Keratinocyte (primary cell): ENCODE results near the gene CDH13. TPM values are rescaled to one million over a fixed set of nuclear protein-coding genes. Genes with fewer than 3 reads are reported as not detected.

ENCODE experiments used
- DNase-seq: peaks from one replicate; pipeline ENCODE4 v3.0.0-alpha.2; 2011; ENCODE audit warnings: low read depth, missing footprints, low spot score
- FAIRE-seq: peaks from 2 replicates; lab custom pipeline; 2011; peaks lifted over from hg19 to GRCh38; lab: Jason Lieb, UNC
- H2AFZ ChIP-seq: 2 replicates; pipeline ENCODE4 v1.6.0; 2012; ENCODE audit warnings: low read length, control low read depth, inconsistent platforms; ENCODE audit not compliant: control insufficient read depth
- H3K27ac ChIP-seq: 2 replicates; pipeline ENCODE4 v1.5.1; 2011; ENCODE audit warnings: low read length; ENCODE audit not compliant: control insufficient read depth, insufficient read depth
- H3K27me3 ChIP-seq: 3 replicates; pipeline ENCODE4 v1.6.0; 2011; ENCODE audit warnings: low read length; ENCODE audit not compliant: control insufficient read depth, insufficient read depth; ENCODE audit errors: extremely low read depth
- H3K36me3 ChIP-seq, 2 experiments: 2 replicates in 1 of 2; 3 replicates in 1 of 2; pipeline ENCODE4 v1.5.1; 2011; ENCODE audit warnings: low read length in 2 of 2, mild to moderate bottlenecking in 1 of 2; ENCODE audit not compliant: control insufficient read depth in 2 of 2, insufficient read depth in 2 of 2; ENCODE audit errors: extremely low read depth in 1 of 2
- H3K4me1 ChIP-seq: 3 replicates; pipeline ENCODE4 v1.5.1; 2011; ENCODE audit warnings: low read length; ENCODE audit not compliant: control insufficient read depth, insufficient read depth; ENCODE audit errors: extremely low read depth
- H3K4me2 ChIP-seq: 3 replicates; pipeline ENCODE4 v1.6.0; 2011; ENCODE audit warnings: low read depth, low read length; ENCODE audit not compliant: control insufficient read depth, insufficient read depth; ENCODE audit errors: extremely low read depth
- H3K4me3 ChIP-seq, 3 experiments: fragments of 200-600 bp in 1 of 3; sonication (generic) in 1 of 3; 2 replicates in 2 of 3; 3 replicates in 1 of 3; pipeline ENCODE4 v1.5.1; 2011 to 2016; ENCODE audit warnings: low read length in 3 of 3, mild to moderate bottlenecking in 3 of 3, control low read depth in 2 of 3, inconsistent platforms in 1 of 3, low read depth in 1 of 3, mixed read lengths in 1 of 3, mixed run types in 1 of 3, moderate library complexity in 1 of 3; ENCODE audit not compliant: control insufficient read depth in 2 of 3, insufficient read depth in 2 of 3; ENCODE audit errors: extremely low read depth in 1 of 3
- H3K79me2 ChIP-seq: 2 replicates; pipeline ENCODE4 v1.6.0; 2012; ENCODE audit warnings: low read length; ENCODE audit not compliant: control insufficient read depth, insufficient read depth
- H3K9ac ChIP-seq: 3 replicates; pipeline ENCODE4 v1.6.0; 2011; ENCODE audit warnings: low read length; ENCODE audit not compliant: control insufficient read depth, insufficient read depth; ENCODE audit errors: extremely low read depth
- H3K9me1 ChIP-seq: 3 replicates; pipeline ENCODE4 v1.6.0; 2011; ENCODE audit warnings: low read length; ENCODE audit not compliant: control insufficient read depth, insufficient read depth; ENCODE audit errors: extremely low read depth
- H3K9me3 ChIP-seq: 2 replicates; pipeline ENCODE4 v1.5.1; 2012; ENCODE audit warnings: low read depth, low read length; ENCODE audit not compliant: control insufficient read depth
- H4K20me1 ChIP-seq: 3 replicates; pipeline ENCODE4 v1.6.0; 2011; ENCODE audit warnings: low read length; ENCODE audit not compliant: control insufficient read depth, insufficient read depth; ENCODE audit errors: extremely low read depth
- EZH2 ChIP-seq: IDR thresholded peaks from one replicate; pipeline ENCODE4 v1.6.1; 2012; ENCODE audit warnings: inconsistent platforms, mild to moderate bottlenecking, low read length, moderate library complexity
- dilution Hi-C: fragments of 300-500 bp; cut with MboI; formaldehyde crosslinking; loops from one replicate; pipeline ENCODE4 v1.7.0; 2020; ENCODE audit warnings: low sequenced_read_pairs; ENCODE audit not compliant: extremely low pct_ligation_motif_present
- polyA plus RNA-seq, 5 experiments: library from polyadenylated mRNA; depleted of rRNA in 3 of 5; stranded (reverse) in 3 of 5; stranded (forward) in 1 of 5; unstranded in 1 of 5; fragments of >200 nt; gene quantifications; 1 replicate in 1 of 5; 2 replicates in 3 of 5; 3 replicates in 1 of 5; pipeline versions ENCODE4 v1.2.1 to v1.2.3, GENCODE V29; 2011 to 2012; ENCODE audit warnings: missing spikeins in 2 of 5, low read depth in 1 of 5, low replicate concordance in 1 of 5
- TF ChIP-seq, protein P1 (sequence below), 3 experiments: IDR thresholded peaks in 1 of 3; conservative IDR thresholded peaks in 1 of 3; optimal IDR thresholded peaks in 1 of 3; 2 replicates in 2 of 3; 3 replicates in 1 of 3; pipeline versions ENCODE3 to v1.5.1; 2011; ENCODE audit warnings: low read length in 3 of 3, mild to moderate bottlenecking in 3 of 3, moderate library complexity in 2 of 3, control low read depth in 1 of 3, inconsistent platforms in 1 of 3; ENCODE audit not compliant: insufficient read depth in 2 of 3; ENCODE audit errors: extremely low read depth in 1 of 3

CDH13 gene
- polyA plus RNA-seq, 1 donor (not counting 4 experiments of a cell fraction or from before 2014, with no cell fraction given) = 111 TPM

DNA sequence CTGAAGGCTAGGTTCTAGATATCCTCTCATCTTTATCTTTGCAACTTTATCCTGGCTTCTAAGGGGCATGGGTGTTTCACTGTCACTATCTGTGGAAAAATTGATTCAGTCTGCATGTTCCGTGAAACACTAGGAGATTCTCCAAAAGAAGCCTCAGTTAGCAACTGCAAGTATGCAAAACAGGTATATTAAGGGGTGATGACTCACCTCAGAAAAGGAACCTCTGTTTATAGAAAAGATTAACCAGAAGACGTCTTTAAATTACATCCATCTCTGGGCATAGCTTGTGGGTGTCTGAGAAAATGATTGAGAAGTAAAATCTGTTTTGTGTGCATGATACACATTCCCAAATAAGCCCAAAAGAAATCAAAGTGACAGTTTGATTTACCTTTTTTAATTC is 827.2 kb downstream of the CDH13 start:
- DNase-seq = no peak
- Histone ChIP-seq H3K9me1 (no peaks in the 10 kb centered on the region), H3K36me3 (no peaks in the 10 kb centered on the region), H3K4me3 (no peak overlapping the region), H3K4me1 (no peaks in the 10 kb centered on the region), H3K9me3 (no peaks in the 10 kb centered on the region), H4K20me1 (peaks cover 2% of the 10 kb centered on the region), H3K27ac (no peak overlapping the region), H3K4me2 (no peak overlapping the region), H3K9ac (no peak overlapping the region), H3K79me2 (no peaks in the 10 kb centered on the region), H3K27me3 (no peaks in the 10 kb centered on the region), H2AFZ (no peak overlapping the region)
- dilution Hi-C loops = no loop called here
- FAIRE-seq = no peak
- TF ChIP-seq, protein P1, sequence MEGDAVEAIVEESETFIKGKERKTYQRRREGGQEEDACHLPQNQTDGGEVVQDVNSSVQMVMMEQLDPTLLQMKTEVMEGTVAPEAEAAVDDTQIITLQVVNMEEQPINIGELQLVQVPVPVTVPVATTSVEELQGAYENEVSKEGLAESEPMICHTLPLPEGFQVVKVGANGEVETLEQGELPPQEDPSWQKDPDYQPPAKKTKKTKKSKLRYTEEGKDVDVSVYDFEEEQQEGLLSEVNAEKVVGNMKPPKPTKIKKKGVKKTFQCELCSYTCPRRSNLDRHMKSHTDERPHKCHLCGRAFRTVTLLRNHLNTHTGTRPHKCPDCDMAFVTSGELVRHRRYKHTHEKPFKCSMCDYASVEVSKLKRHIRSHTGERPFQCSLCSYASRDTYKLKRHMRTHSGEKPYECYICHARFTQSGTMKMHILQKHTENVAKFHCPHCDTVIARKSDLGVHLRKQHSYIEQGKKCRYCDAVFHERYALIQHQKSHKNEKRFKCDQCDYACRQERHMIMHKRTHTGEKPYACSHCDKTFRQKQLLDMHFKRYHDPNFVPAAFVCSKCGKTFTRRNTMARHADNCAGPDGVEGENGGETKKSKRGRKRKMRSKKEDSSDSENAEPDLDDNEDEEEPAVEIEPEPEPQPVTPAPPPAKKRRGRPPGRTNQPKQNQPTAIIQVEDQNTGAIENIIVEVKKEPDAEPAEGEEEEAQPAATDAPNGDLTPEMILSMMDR (optimal IDR thresholded peaks at IDR 0.05 in 1 of 3, IDR thresholded peaks at IDR 0.05 in 1 of 3, conservative IDR thresholded peaks at IDR 0.05 in 1 of 3; ENCODE audit: extremely low read depth in 1 of 3, insufficient read depth in 2 of 3, low read length in 3 of 3) = no peak
- no peak for TF ChIP-seq EZH2

DNA sequence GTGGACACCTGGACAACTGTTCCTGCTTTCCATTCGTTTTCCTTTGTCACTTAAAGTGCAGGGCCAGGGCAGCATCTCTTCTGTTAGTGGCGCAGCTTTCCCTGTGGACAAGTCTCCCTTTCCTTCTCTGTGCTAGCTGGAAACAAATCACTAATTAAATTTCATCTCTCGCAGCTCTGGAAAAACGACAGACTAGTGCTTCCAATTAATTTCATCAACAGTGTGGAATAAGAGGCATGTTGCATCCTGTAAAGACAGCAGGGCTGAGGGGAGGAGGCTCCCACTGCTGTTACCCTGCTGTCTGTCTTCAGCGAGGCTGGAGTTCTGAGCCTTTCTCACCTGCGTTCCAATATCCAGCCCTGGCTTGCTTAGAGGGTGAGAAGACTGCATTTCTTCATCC is 828.9 kb downstream of the CDH13 start:
- TF ChIP-seq EZH2 = no peak
- TF ChIP-seq, protein P1 (optimal IDR thresholded peaks at IDR 0.05 in 1 of 3, IDR thresholded peaks at IDR 0.05 in 1 of 3, conservative IDR thresholded peaks at IDR 0.05 in 1 of 3; ENCODE audit: extremely low read depth in 1 of 3, insufficient read depth in 2 of 3, low read length in 3 of 3) = no peak
- Histone ChIP-seq H3K9me1 (no peaks in the 10 kb centered on the region), H3K9ac (no peak overlapping the region), H4K20me1 (peaks cover 2% of the 10 kb centered on the region), H3K9me3 (no peaks in the 10 kb centered on the region), H3K36me3 (no peaks in the 10 kb centered on the region), H3K27me3 (no peaks in the 10 kb centered on the region), H2AFZ (no peak overlapping the region), H3K27ac (no peak overlapping the region), H3K4me3 (no peak overlapping the region), H3K79me2 (no peaks in the 10 kb centered on the region), H3K4me2 (no peak overlapping the region), H3K4me1 (no peaks in the 10 kb centered on the region)
- FAIRE-seq (no peak), DNase-seq (no peak)
- dilution Hi-C loops = no loop called here
